ENCODE results near the gene ZKSCAN3.
A peak's percentile ranks its signal among the peaks of the same experiment; 100 is the strongest.
"Not testable (repeated sequence)": the region's sequence is repeated elsewhere in the genome, so short reads cannot be mapped to it uniquely, and the experiment has no call there.

Gene ZKSCAN3

GRCh38 chr6:28347119-28347518, 2.6 kb upstream of the ZKSCAN3 start:
- Histone ChIP-seq H3K9ac (ENCODE audit: low read length) (no peak overlapping the region), H3K4me3 (ENCODE audit: low read length) (no peak overlapping the region), H3K36me3 (ENCODE audit: control insufficient read depth, low read depth, low read length) (no peaks in the 10 kb centered on the region), H3K4me1 (ENCODE audit: control insufficient read depth, low read depth, low read length) (peaks cover 13% of the 10 kb centered on the region), H3K27ac (ENCODE audit: low read length) (no peak overlapping the region), H3K27me3 (ENCODE audit: control insufficient read depth, insufficient read depth, low read length) (peaks cover 7% of the 10 kb centered on the region), H3K9me3 (ENCODE audit: control insufficient read depth, low read depth, low read length) (no peaks in the 10 kb centered on the region)

GRCh38 chr6:28349344-28349891, 329 bp upstream of the ZKSCAN3 start:
- Histone ChIP-seq H3K9ac (ENCODE audit: low read length) (peak overlapping the region; percentile 82), H3K36me3 (ENCODE audit: control insufficient read depth, low read depth, low read length) (no peaks in the 10 kb centered on the region), H3K27ac (ENCODE audit: low read length) (peak overlapping the region; percentile 78), H3K4me1 (ENCODE audit: control insufficient read depth, low read depth, low read length) (peaks cover 13% of the 10 kb centered on the region), H3K4me3 (ENCODE audit: low read length) (peak overlapping the region; percentile 93), H3K9me3 (ENCODE audit: control insufficient read depth, low read depth, low read length) (no peaks in the 10 kb centered on the region), H3K27me3 (ENCODE audit: control insufficient read depth, insufficient read depth, low read length) (peaks cover 7% of the 10 kb centered on the region)

GRCh38 chr6:28351087-28351486, 1.3 kb downstream of the ZKSCAN3 start:
- H3K27ac ChIP-seq (ENCODE audit: low read length), result no peak overlapping the region

GRCh38 chr6:28351493-28351925, 1.8 kb downstream of the ZKSCAN3 start:
- H3K27ac ChIP-seq (ENCODE audit: low read length), result no peak overlapping the region
- no peaks in the 10 kb centered on the region for H3K27me3 ChIP-seq (ENCODE audit: control insufficient read depth, insufficient read depth, low read length)
- H3K36me3 ChIP-seq (ENCODE audit: control insufficient read depth, low read depth, low read length), result no peaks in the 10 kb centered on the region
- H3K9ac ChIP-seq (ENCODE audit: low read length), result no peak overlapping the region
- H3K9me3 ChIP-seq (ENCODE audit: control insufficient read depth, low read depth, low read length), result no peaks in the 10 kb centered on the region
- H3K4me1 ChIP-seq (ENCODE audit: control insufficient read depth, low read depth, low read length), result peaks cover 23% of the 10 kb centered on the region
- peak overlapping the region; percentile 93 for H3K4me3 ChIP-seq (ENCODE audit: low read length)

More at GRCh38 chr6:28351087-28351486, 1.3 kb downstream of the ZKSCAN3 start:
- Histone ChIP-seq H3K36me3 (ENCODE audit: control insufficient read depth, low read depth, low read length) (no peaks in the 10 kb centered on the region), H3K4me1 (ENCODE audit: control insufficient read depth, low read depth, low read length) (peaks cover 20% of the 10 kb centered on the region), H3K27me3 (ENCODE audit: control insufficient read depth, insufficient read depth, low read length) (no peaks in the 10 kb centered on the region), H3K9ac (ENCODE audit: low read length) (no peak overlapping the region), H3K4me3 (ENCODE audit: low read length) (peak overlapping the region; percentile 93), H3K9me3 (ENCODE audit: control insufficient read depth, low read depth, low read length) (no peaks in the 10 kb centered on the region)

GRCh38 chr6:28353356-28353755, 3.6 kb downstream of the ZKSCAN3 start:
- Histone ChIP-seq H3K4me1 (ENCODE audit: control insufficient read depth, low read depth, low read length) (peaks cover 27% of the 10 kb centered on the region), H3K9me3 (ENCODE audit: control insufficient read depth, low read depth, low read length) (no peaks in the 10 kb centered on the region), H3K36me3 (ENCODE audit: control insufficient read depth, low read depth, low read length) (no peaks in the 10 kb centered on the region), H3K27me3 (ENCODE audit: control insufficient read depth, insufficient read depth, low read length) (no peaks in the 10 kb centered on the region), H3K4me3 (ENCODE audit: low read length) (no peak overlapping the region), H3K27ac (ENCODE audit: low read length) (no peak overlapping the region), H3K9ac (ENCODE audit: low read length) (no peak overlapping the region)

- peaks cover 27% of the 10 kb centered on the region for H3K4me1 ChIP-seq (ENCODE audit: control insufficient read depth, low read depth, low read length)
- H3K4me3 ChIP-seq (ENCODE audit: low read length), result no peak overlapping the region
- H3K9me3 ChIP-seq (ENCODE audit: control insufficient read depth, low read depth, low read length), result no peaks in the 10 kb centered on the region
- no peak overlapping the region for H3K27ac ChIP-seq (ENCODE audit: low read length)
- no peaks in the 10 kb centered on the region for H3K36me3 ChIP-seq (ENCODE audit: control insufficient read depth, low read depth, low read length)
- no peaks in the 10 kb centered on the region for H3K27me3 ChIP-seq (ENCODE audit: control insufficient read depth, insufficient read depth, low read length)
- H3K9ac ChIP-seq (ENCODE audit: low read length), result no peak overlapping the region
Measured at GRCh38 chr6:28353981-28354676, 4.4 kb downstream of the ZKSCAN3 start.

- Histone ChIP-seq H3K4me3 (ENCODE audit: low read length) (no peak overlapping the region), H3K4me1 (ENCODE audit: control insufficient read depth, low read depth, low read length) (peaks cover 27% of the 10 kb centered on the region), H3K27ac (ENCODE audit: low read length) (no peak overlapping the region), H3K36me3 (ENCODE audit: control insufficient read depth, low read depth, low read length) (no peaks in the 10 kb centered on the region), H3K9me3 (ENCODE audit: control insufficient read depth, low read depth, low read length) (no peaks in the 10 kb centered on the region), H3K9ac (ENCODE audit: low read length) (peak overlapping the region; percentile 20), H3K27me3 (ENCODE audit: control insufficient read depth, insufficient read depth, low read length) (no peaks in the 10 kb centered on the region)
Measured at GRCh38 chr6:28354688-28355554, 5.2 kb downstream of the ZKSCAN3 start.

GRCh38 chr6:28355743-28356665, 6.3 kb downstream of the ZKSCAN3 start:
- Histone ChIP-seq H3K9ac (ENCODE audit: low read length) (peak overlapping the region; percentile 20), H3K4me3 (ENCODE audit: low read length) (peak overlapping the region; percentile 68), H3K9me3 (ENCODE audit: control insufficient read depth, low read depth, low read length) (no peaks in the 10 kb centered on the region), H3K27ac (ENCODE audit: low read length) (peak overlapping the region; percentile 33), H3K27me3 (ENCODE audit: control insufficient read depth, insufficient read depth, low read length) (no peaks in the 10 kb centered on the region), H3K36me3 (ENCODE audit: control insufficient read depth, low read depth, low read length) (no peaks in the 10 kb centered on the region), H3K4me1 (ENCODE audit: control insufficient read depth, low read depth, low read length) (peaks cover 21% of the 10 kb centered on the region)

GRCh38 chr6:28356666-28357020, 6.9 kb downstream of the ZKSCAN3 start:
- no peaks in the 10 kb centered on the region for H3K36me3 ChIP-seq (ENCODE audit: control insufficient read depth, low read depth, low read length)
- no peak overlapping the region for H3K9ac ChIP-seq (ENCODE audit: low read length)
- H3K9me3 ChIP-seq (ENCODE audit: control insufficient read depth, low read depth, low read length), result no peaks in the 10 kb centered on the region
- peaks cover 14% of the 10 kb centered on the region for H3K4me1 ChIP-seq (ENCODE audit: control insufficient read depth, low read depth, low read length)
- H3K27me3 ChIP-seq (ENCODE audit: control insufficient read depth, insufficient read depth, low read length), result no peaks in the 10 kb centered on the region
- peak overlapping the region; percentile 33 for H3K27ac ChIP-seq (ENCODE audit: low read length)
- H3K4me3 ChIP-seq (ENCODE audit: low read length), result peak overlapping the region; percentile 7

- H3K36me3 ChIP-seq (ENCODE audit: control insufficient read depth, low read depth, low read length), result no peaks in the 10 kb centered on the region
- no peaks in the 10 kb centered on the region for H3K9me3 ChIP-seq (ENCODE audit: control insufficient read depth, low read depth, low read length)
- H3K27ac ChIP-seq (ENCODE audit: low read length), result no peak overlapping the region
- H3K27me3 ChIP-seq (ENCODE audit: control insufficient read depth, insufficient read depth, low read length), result no peaks in the 10 kb centered on the region
- no peak overlapping the region for H3K4me3 ChIP-seq (ENCODE audit: low read length)
- no peak overlapping the region for H3K9ac ChIP-seq (ENCODE audit: low read length)
- H3K4me1 ChIP-seq (ENCODE audit: control insufficient read depth, low read depth, low read length), result peaks cover 14% of the 10 kb centered on the region
Measured at GRCh38 chr6:28357036-28357435, 7.3 kb downstream of the ZKSCAN3 start.

- H3K36me3 ChIP-seq (ENCODE audit: control insufficient read depth, low read depth, low read length); H3K27me3 ChIP-seq (ENCODE audit: control insufficient read depth, insufficient read depth, low read length); H3K9ac ChIP-seq (ENCODE audit: low read length); H3K4me3 ChIP-seq (ENCODE audit: low read length); H3K9me3 ChIP-seq (ENCODE audit: control insufficient read depth, low read depth, low read length); H3K27ac ChIP-seq (ENCODE audit: low read length): not testable (repeated sequence)
- peaks cover 14% of the 10 kb centered on the region for H3K4me1 ChIP-seq (ENCODE audit: control insufficient read depth, low read depth, low read length)
Measured at GRCh38 chr6:28359562-28359961, 9.8 kb downstream of the ZKSCAN3 start.

Data from iPS-18a (cell line).